HPDE6-E6E7 (cell line): ENCODE data around the gene LAMB3.

Experiments
- DNase-seq: peaks from one replicate; pipeline ENCODE4 v3.0.0; 2011; ENCODE audit warnings: missing footprints; ENCODE audit errors: extremely low spot score

LAMB3 gene

GRCh38 chr1:209595599-209596285 is 56.5 kb downstream of the LAMB3 start:
- no peak for DNase-seq

GRCh38 chr1:209595028-209595427 is 57.2 kb downstream of the LAMB3 start:
- no peak for DNase-seq

GRCh38 chr1:209594440-209594839 is 57.8 kb downstream of the LAMB3 start:
- no peak for DNase-seq

- DNase-seq, result no peak
These were observed 58.5 kb downstream of the LAMB3 start for GRCh38 chr1:209593747-209594146.

GRCh38 chr1:209590405-209590804 is 61.8 kb downstream of the LAMB3 start:
- DNase-seq, result no peak

GRCh38 chr1:209589863-209590262 is 62.4 kb downstream of the LAMB3 start:
- DNase-seq, result no peak

GRCh38 chr1:209589440-209589839 is 62.8 kb downstream of the LAMB3 start:
- no peak for DNase-seq

- no peak for DNase-seq
These were observed 64.4 kb downstream of the LAMB3 start for GRCh38 chr1:209587789-209588188.

GRCh38 chr1:209586221-209586740 is 65.9 kb downstream of the LAMB3 start:
- DNase-seq, result no peak

GRCh38 chr1:209585672-209586071 is 66.6 kb downstream of the LAMB3 start:
- DNase-seq, result peak; percentile 45

GRCh38 chr1:209585197-209585596 is 67.0 kb downstream of the LAMB3 start:
- DNase-seq, result no peak

- DNase-seq, result no peak
These were observed 68.0 kb downstream of the LAMB3 start for GRCh38 chr1:209584231-209584672.

GRCh38 chr1:209583408-209583807 is 68.8 kb downstream of the LAMB3 start, which contains the start of gene CAMK1G:
Gene CAMK1G (plus strand): TSS chr1:209583714. CDS start chr1:209594984, 11,270 bp downstream.
- no peak for DNase-seq

- DNase-seq, result no peak
These were observed 71.6 kb downstream of the LAMB3 start for GRCh38 chr1:209580577-209580976.

- no peak for DNase-seq
These were observed 74.9 kb downstream of the LAMB3 start for GRCh38 chr1:209577346-209577745.

- peak; percentile 90 for DNase-seq
These were observed 75.6 kb downstream of the LAMB3 start for GRCh38 chr1:209576392-209577197.

- no peak for DNase-seq
These were observed 81.5 kb downstream of the LAMB3 start for GRCh38 chr1:209570743-209571142.

- DNase-seq, result peak; percentile 68
These were observed 82.6 kb downstream of the LAMB3 start for GRCh38 chr1:209569455-209570207.

- DNase-seq, result peak; percentile 73
These were observed 84.5 kb downstream of the LAMB3 start for GRCh38 chr1:209567698-209568175.

GRCh38 chr1:209565759-209566678 is 86.2 kb downstream of the LAMB3 start:
- DNase-seq, result peak; percentile 71
